Embryonic facial prominence (tissue), 1 donor: ENCODE measurements around the gene UNKL.
"Not testable (repeated sequence)": the region's sequence is repeated elsewhere in the genome, so short reads cannot be mapped to it uniquely, and the experiment has no call there.

Experiments used
- DNase-seq: peaks from one replicate; pipeline ENCODE4 v3.0.0-alpha.2; 2016; ENCODE audit errors: extremely low spot score

UNKL gene

DNA sequence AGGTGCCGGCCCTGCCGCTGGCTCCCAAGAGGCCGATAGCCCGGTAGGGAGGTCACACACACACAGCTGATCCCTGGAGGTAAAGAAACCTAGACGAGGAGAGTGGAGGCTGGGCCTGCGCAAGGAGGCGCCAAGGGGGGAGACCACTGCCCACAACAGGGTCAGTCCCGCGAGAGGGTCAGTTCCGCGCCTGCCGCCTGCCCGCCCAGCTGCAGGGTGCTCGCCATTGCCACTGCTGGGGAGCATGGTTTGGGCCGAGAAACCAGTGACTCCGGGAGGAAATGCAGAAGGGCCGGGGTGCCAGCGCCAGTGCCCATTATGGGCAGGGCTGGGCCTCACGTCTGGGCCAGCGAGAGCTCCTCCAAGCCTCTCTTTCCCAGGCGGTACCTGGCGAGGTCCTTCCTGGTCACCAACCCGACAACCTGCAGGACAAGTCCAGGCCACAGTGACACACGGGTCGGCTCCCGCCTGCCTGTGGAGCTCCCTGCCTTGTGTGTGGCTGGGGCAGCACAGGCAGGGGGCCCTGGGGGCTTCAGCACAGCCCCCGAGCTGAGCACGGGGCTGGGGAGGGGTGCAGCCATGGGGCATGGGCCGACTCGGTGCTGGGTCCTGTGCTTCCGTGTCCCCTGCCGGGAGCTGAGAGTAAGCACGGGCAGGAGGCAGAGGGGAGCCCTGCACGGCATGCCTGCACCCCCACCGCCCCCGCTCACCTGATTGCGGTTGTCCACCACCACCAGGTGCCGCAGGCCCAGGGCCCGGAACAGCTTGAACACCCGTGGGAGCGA, 32.0 kb upstream of the UNKL start:
- DNase-seq, result no peak

DNA sequence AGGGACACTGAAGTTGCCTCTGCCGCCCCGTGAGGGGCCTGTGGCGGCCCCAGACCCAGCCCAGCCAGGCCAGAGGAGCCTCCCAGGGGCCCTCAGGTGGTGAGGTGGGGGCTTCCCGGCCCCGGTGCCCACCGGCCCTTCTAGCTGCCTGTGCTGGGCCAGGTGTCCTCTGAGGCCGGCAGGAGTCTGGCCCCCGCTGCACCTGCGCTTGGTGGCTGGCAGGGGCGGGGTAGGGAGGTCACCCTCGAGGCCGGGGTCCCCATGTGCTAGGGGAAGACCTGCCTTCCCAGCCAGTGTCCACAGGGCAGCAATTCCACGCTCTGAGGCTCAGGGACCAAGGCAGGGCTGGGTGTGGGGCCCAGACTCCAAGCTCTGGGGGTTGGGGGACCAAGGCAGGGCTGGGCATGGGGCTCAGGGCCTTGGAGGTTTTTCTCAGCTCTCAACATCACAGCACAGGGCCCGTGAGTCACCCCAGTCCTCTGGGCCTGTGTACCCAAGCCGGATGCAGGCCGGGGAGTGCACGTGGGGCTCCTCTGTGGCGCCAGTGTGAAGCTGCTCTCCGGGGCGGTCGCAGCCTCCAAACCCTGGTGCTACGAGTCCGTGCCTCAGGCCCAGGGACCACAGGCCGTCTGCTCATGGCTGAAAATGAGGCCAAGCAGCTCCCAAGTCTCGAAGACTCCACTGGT, 31.2 kb upstream of the UNKL start:
- DNase-seq, result no peak

DNA sequence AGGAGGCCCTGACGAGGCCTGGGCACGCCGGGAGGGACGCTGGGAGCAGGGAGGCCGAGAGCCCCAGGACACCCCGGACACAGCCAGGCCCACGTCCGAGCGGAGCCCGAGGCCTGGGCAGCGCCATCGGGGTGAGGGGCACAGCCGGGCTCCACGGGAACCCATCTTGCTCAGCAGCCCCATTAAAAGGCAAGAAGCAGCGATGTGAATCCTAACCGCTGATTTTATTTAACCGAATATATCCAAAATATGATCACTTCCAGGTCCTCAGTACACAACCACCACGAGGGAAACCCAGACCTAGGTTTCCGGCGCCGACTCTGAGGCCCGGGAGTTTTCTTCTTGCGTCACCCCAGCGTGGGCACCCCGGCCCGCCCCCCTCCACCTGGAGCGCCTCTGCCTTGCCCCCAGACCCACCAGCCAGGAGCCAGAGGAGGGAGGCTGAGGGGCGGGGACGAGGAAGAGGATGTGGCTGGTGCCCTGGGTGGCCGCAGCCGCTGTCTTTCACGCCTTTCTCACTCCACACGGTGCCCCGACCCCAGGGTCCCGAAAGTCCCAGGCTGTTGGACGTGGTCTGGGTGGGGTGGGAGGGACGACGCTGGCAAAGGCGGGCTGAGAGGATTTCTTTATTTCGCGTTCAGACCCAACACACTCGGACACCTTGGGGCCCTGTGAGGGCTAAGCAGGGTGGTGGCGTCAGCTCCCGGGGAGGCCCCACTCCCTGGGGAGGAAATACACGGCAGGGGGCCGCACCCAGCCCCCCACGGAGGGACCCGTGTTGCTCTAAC, 30.4 kb upstream of the UNKL start:
- no peak for DNase-seq

DNA sequence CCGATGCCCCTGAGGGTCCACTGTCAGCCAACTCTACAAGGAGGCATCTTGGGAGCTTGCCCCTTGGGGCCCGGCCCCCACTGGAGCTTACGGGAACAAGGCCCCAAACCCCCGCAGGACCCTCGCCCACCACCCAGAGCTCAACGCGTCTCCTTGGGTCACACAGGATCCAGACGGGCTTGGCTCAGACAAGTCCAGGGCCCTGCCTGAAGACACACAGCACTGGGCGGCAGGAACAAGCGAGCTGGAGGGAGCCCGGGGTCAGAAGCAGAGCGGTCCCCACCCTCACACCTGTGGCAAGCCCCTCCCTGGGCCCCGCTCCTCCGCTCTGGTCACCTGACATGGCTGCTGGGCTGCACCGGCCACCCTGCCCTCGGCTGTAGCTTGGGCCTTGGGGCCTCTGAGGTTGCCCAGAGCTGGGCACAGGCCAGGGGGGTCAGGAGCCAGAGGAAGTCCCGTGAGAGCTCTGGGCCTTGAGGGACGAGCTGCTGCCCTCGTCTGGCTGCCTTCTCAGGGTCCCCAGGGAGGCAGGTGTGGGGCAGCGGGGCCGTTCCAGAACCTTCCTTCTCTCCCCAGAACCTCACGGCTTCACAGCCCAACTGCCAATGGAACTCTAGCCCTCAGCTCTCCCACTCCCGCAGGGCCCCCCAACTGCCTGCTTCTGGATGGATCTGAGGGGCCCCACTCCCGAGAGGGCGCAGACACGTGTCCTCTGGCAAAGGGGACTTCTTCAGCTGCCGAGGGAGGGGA, 29.7 kb upstream of the UNKL start, which contains the start of gene CCDC154:
CCDC154 (minus strand) TSS at position 577 of the 750 bp plus-strand sequence; CDS start at position 343, 234 bp downstream.
- no peak for DNase-seq

DNA sequence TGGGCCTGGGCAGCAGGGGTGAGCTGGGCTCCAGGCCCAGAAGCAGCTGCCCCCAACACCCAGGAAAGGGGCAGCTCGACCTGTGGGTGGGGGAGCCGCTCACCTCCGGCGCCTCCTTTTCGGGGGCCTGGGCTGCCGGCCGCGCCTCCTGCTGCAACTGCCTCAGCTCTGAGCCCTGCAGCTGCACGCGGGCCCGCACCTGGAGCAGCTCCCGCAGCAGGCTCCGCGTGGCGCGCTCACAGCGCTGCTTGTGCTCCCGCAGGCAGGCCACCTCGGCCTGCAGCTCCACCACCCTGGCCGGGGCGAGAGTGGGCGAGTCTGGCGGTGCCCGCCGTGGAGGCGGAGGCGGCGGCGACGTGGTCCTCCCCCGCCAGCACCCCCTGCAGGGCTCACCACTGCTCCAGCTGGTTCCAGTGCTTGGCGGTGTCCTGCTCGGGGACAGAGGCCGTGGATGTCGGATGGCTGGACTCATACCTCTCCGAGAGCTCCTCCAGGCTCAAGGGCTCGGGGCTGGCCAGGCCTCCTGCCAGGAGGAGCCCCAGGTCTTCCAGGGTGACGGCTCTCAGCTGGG, 29.0 kb upstream of the UNKL start:
- no peak for DNase-seq

DNA sequence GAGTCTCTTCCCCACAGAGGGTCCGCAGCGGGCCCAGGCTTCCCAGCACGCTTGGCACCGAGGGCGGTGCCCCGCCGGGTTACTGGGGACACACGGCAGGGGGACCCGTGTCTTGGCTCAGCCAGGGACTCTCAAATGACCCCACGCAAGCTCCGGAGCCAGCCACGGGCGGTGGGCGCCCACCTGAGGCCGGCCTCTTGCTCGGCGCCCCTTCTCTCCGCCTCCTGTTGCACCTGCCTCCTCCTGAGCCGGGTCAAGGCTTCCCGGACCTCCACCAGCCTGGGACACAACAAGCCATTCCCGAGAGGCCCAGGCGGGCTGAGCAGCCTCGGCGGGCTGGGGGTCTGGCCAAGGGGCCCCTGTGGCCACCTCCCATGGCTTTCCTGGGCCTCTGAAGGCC, 28.2 kb upstream of the UNKL start:
- DNase-seq, result no peak

DNA sequence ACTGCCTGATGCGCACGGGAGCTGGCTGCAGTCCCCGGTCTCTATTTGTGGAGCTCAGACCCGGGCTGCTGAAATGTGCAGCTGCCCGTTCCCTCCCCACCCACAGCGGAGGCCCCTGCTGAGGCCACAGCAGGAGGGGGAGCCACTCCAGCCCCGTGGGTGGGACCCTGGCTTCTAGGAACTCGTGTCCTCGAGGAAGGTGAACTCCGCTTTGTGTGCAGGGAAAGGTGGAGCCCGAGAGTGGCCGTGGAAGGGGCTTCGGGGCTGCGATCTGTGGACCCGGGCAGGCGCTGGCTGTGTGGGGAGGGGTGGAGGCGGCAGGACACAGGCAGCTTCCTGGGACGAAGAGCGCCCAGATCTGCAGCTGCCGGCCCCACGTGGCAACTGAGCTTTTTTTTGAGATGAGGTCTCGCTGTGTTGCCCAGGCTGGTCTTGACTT, 26.9 kb upstream of the UNKL start:
- no peak for DNase-seq

DNA sequence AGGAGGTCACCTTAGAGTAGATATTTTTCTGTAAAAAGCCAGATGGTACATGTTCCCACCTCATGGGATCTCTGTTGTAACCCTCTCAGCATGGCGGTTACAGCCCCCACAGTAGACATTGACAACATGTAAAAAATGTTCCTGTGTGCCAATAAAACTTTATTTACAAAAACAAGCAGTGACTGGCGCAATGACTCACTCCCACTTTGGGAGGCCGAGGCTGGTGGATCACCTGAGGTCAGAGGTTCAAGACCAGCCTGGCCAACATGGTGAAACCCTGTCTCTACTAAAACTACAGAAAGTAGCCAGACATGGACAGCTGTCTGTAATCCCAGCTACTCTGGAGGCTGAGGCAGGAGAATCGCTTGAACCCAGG, 25.2 kb upstream of the UNKL start:
- DNase-seq, result not testable (repeated sequence)

DNA sequence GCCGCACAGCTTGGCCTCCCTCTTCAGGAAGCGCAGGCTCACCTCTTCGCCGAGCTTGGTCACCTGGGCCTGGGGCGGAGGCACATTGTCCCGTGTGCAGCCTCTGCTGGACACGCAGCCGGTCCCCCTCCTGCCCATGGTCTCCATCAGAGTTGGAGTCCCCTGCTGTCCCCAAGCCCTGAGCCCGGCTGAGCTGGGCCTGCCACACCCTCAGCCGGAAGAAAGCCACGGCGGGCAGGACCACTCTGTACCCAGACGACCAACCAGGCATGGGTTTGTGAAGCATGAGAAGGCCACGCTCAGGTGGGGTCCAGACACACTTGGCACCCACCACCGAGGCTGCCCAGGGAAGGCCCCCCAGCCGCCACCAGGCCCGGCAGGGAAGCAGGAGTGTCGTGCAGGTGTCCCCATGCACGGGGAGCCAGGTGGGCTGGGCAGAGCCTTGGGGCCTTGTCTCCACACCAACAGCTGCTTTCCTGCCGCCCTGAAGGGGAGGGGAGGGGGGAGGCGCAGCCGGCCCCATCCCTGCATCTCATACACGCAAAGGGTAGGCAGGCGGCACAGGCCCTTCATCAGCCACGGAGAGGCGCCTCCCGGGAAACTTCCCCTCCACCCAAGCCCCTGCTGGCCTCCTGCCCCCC, 24.7 kb upstream of the UNKL start:
- no peak for DNase-seq

DNA sequence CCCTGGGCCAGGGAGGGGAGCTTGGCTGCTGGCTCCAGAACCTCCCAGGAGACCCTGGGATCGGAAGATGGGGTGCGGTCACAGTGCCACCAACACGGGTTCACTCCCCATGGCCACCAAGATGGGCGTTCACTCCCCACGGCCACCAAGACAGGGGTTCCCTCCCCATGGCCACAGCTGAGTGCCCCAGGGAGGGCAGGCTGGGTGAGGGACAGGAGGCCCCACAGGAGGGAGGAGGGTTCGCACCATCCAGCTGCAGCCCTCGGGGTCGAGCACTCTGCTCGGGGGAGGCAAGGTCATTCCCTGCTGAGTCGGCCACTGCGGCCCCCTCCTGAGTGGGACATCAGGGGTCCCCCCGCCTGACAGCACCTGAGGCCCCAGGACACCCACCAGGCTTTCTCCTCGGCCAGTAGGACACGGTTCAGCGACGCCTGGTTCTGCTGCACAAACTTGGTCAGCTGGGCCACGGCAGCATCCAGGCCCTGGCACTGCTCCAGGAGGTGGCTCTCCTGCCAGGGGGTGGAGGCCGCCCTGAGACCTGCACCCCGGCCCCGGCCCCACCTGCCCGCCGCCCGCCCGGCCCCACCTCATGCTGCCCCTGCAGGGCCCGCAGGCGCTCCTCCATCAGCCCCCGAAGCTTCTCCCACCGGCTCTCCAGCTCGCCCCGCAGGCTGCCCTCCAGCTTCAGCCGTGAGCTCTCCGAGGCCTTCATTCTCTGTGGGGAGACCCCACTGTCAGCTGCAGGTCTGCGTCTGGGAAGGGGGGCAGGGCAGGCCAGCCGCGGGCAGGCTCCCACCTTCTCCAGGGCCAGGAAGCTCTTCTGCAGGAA, 23.9 kb upstream of the UNKL start:
- no peak for DNase-seq

DNA sequence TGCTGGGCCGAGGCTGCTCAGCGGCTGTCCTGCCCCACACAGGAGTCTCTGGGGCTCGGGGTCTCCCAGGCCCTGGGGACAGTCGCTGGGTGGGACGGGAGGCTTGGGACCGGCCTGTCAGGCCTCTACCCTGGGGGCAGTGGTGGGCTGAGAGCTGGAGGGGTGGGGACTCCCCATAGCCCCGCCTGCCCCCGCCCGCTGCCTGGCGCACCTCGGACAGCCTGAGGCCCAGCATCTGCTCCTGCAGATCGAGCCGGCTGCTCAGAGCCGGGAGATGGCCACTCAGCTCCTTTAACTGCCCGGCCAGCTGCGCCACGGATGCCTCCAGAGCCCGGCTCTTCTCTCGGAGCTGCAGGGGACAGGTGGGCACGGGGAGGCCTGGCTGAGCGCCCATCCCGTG, 23.1 kb upstream of the UNKL start:
- DNase-seq, result no peak

DNA sequence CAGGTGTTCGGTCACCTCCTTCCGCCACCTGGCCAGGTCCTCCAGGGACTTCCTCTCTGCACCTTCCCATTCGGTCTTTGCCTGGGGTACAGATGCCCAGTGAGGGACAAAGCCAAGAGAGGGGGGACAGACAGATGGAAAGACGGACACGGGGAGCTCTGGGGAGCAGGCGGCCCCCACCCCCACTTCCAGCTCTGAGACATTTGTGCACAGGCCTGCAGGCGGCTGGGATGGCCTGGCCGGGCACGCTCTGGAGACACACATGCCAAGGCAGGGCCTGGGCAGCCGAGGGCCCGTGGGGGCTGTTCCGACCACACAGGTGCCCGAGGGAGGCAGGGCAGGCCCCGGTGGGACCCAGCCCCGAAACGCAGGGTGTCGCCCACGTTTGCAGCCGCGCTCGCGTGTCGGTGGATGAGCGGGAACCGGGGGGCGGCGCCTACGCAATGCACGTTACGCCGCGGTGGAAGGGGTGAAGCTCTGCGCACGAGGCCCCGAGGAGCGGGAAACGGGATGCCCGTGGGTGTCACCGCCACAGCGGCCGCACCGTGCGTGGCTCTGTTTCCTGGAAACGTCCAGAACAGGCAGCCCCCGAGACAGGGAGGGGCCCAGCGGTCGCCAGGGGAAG, 22.3 kb upstream of the UNKL start:
- DNase-seq, result no peak

DNA sequence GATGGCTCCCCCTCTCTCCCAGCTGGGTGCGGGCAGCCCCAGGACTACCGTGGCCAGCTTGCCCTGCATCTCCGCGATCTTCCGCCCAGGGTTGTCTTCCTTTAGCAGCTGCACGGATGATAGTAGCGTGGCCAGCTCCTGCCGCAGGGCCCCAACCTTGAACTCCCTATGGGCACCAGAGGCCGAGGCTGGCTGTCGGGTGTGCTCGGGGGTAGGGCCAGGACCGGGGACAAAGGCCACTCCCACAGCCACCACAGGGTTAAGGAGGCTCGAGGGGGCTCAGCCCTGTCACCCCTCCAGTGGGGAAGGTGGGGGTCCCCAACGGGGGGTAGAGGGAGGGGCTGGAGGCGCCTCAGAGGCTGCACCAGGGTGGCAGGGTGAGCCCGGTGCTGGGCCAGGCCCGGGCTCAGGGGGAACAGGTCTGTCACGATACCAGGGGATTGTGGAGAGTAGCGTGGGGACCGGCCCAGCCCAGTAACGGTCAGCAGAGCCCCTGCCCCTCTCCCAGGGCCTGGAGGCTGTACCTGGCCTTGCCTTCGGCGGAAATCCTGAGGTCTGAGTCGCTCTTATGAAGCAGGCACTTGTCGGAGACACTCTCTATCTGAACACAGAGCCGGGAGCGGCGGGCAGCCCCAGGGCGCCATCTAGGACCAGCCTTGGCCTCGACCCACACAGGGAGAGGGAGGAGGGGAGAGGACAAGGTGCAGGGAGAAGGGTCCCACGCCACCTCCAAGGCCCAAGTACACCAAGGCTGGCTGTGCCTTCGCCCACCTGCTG, 21.6 kb upstream of the UNKL start:
- no peak for DNase-seq

DNA sequence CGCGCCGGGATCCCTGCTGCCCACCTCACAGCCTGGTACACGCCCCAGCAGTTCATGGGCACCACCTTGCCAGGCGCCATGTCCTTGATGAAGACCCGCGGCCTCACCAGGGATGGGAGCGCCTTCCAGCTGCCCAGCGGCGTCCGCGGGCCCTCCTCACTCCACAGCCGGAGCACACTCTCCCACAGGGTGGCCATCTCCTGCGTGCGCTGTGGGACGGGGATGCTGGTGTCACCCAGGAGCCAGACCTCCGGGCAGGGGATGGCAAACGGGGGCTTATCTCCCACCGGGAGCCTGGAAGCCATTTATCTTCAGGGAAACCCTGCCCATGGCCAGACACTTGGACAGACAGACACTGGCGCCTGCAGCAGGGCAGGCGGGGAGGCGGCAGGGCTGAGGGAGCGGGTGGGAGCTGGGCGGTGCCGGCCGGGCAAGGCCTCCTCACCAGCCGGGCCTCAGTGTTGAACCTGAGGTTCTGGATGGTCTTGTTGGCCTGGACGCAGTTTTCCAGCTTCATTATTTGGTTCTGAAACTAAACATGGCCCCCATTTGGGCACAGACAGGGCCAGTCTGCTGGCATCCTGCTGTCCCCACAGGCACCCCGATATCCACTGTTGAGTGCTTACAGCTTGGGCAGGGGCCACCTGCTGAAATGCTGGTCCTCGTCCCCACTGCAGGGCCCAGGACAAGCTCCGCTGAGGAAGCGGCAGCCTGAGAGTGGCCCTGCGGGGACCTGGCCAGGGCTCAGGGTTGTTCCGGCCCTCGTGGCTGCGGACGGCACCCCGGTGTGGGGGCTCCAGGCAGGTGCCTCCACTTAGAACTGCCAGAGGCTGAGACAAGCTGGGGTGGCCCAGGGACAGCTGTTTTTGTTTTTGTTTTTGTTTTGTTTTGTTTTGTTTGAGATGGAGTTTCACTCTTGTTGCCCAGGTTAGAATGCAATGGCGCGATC, 20.4 kb upstream of the UNKL start:
- no peak for DNase-seq

DNA sequence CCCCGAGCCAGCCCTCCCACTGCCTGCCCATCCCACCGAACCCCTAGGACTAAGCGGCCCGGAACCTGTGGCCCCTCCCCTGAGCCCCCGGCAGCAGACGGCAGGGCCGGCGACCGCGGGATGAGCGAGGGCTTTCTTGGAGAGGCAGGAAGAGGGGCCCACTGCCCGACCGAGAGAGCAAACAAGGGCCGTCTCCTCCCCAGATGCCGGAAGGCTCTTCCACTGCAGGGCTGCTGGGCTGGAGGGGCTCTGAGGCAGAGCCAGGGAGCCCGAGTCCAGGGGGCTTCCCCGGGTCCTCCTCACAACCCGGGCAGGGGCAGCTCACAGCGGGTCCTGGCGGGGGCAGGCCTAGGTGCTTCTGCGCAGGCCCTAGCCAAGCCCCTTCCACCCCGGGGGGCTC, 19.3 kb upstream of the UNKL start:
- DNase-seq, result no peak

DNA sequence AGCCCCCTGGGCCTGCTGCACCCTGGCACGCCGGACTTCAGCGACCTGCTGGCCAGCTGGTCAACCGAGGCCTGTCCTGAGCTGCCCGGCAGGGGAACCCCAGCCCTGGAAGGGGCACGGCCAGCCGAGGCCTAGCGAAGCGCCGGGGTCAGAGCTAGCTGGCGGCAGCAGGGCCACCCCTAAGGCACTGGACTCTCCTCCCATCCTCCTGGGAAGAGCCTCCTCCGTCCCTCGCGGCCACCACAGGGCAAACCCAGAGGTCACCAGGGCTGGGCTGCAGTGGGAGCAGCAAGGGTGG, 18.7 kb upstream of the UNKL start:
- no peak for DNase-seq

DNA sequence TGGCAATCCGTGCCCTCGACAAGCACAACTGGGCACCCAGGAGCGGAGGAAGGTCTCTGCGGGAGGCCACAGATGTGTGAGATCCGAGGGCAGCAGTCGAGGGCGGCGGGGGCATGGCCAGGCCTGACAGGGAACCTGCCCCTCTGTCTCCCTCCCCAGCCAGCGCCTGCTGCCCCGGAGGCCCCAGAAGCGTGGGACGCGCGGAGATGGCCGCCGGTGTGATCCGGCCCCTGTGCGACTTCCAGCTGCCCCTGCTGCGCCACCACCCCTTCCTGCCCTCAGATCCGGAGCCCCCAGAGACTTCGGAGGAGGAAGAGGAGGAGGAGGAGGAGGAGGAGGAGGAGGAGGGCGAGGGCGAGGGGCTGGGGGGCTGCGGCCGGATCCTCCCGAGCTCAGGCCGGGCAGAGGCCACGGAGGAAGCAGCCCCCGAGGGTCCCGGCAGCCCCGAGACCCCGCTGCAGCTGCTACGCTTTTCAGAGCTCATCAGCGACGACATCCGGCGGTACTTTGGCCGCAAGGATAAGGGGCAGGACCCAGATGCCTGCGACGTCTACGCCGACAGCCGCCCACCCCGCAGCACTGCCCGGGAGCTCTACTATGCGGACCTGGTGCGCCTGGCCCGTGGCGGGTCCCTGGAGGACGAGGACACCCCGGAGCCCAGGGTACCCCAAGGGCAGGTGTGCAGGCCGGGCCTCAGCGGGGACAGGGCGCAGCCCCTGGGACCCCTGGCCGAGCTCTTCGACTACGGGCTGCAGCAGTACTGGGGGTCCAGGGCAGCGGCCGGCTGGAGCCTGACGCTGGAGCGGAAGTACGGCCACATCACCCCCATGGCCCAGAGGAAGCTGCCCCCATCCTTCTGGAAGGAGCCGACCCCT, 18.1 kb upstream of the UNKL start:
- no peak for DNase-seq
